DMS79 (cell line): ENCODE data around the gene HEATR1.
"Not testable (repeated sequence)": the region's sequence is repeated elsewhere in the genome, so short reads cannot be mapped to it uniquely, and the experiment has no call there.

Experiments
- DNase-seq: peaks from one replicate; lab custom pipeline; 2025; lab: John Stamatoyannopoulos, UW

Gene HEATR1

DNA sequence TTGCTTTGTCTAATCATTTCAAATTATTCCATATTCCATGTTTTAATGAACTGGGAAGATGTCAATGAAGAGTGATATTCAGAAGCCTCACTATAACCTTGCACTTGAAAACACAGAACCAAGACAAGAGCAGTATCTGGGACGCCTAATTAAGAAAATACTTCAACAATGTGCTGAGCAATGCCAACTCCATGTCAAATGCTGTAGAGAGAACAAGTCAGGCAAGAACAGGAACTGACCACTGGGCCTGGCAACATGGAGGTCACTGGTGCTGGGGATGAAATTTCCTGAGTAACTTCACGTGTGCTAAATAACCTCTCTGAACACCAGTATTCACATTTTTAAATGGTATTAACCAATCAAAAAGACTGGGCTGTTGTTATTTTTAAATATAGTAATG is 22.8 kb downstream of the HEATR1 start:
- DNase-seq: no peak

DNA sequence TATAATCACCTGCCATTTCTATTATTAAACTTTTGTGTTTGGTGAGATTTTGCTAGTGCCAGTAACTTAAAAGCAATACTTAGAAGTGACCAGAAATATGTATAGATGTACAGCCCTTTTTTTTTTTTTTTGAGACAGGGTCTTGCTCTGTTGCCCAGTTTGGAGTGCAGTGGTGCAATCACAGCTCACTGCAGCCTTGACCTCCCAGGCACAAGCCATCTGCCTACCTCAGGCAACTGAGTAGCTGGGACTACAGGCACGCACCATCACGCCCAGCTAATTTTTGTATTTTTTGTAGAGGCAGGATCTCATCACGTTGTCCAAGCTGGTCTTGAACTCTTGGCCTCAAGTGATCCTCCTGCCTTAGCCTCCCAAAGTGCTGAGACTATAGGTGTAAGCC is 23.9 kb downstream of the HEATR1 start:
- not testable (repeated sequence) for DNase-seq

DNA sequence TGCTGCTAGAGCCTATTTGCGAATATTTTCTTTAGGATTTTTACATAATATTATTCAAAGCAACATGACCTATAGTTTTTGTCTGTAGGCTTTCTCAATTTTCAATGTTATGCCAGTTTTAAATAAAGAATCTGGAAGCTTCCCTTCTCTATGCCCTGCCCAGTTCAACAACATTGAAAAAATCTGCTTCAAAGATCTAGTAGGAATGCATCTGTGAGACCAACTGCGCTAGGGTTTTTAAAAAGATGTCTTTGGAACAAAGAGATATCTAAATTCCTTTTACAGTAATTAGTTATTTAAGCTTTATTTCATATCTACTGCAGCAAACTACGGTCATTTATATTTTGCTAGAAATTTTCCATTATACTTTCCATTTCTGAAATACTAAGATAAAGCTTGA is 25.7 kb downstream of the HEATR1 start:
- no peak for DNase-seq

DNA sequence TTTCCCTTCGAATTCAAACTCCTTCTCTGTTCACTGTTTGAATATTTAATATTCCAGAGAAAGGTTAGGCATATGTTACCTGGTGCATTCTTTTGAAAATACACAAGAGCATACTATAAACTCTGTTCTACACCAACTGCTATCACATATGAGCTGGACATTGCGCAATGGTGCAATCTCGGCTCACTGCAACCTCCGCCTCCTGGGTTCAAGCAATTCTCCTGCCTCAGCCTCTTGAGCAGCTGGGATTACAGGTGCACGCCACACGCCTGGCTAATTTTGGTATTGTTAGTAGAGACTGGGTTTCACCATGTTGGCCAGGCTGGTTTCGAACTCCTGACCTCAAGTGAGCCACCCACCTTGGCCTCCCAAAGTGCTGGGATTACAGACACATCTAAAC is 27.3 kb downstream of the HEATR1 start:
- DNase-seq: not testable (repeated sequence)

DNA sequence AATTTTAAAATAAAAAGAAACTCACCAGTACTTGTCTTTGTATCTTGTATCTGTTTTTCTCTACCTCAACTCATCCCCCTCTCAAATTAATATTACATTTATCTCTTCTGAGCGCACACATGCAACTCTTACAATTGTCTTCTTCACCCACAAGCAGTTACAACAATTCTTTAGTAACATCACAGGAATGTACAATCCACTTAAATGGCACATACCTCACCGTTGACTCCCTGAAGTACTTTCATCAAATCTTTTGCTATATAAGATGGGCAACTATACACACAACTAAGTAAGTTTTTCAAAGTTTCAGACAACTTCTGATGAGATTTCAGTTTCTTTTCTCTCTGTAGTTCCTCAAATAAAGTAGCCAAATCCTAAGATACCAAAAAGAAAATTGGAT is 28.3 kb downstream of the HEATR1 start:
- DNase-seq: no peak

DNA sequence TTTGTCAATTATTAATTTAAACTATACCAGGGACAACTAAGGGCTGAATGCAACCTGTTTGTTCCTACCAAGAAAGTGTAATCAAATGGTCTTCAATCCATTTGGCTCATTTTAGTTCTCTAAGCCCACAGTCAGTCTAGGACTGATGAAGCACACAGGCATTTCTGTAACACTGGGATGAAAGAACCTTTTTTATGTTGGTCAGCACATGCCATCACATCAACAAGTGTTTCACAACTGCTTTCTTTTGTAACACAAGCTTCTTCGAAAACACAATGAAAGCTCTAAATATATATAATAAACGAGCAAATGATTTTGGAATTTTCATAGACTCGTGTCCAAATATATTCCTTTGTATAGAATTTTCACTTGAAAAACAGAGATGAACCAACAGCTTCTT is 28.8 kb downstream of the HEATR1 start:
- DNase-seq: no peak

DNA sequence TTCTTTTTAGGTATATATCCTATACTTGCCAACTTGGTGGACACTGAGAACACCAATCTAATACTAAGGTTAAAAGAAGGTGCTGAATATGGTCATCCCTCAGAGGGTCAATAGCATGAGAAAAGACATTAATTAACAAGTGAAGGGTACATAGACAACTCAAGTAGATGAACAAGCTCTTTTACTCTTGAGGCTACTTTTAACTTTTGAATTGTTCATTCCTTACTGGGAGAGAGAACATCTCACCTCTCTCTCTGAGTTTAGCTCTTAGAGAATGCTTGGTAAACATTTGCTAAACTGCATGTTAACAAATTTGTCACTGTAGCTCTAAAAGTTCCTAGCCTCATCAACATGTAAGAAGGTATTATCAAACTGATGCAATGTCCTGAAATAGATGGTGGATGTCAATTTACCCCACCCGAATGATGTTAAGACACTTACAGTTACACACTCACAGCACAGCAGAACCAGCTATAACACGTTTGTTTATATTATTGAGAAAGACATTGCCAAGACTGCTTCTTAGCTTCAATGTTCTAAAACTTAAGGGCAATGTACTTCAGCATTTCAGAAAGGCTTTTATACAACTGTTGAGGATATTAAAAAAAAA is 35.9 kb downstream of the HEATR1 start:
- DNase-seq: no peak

DNA sequence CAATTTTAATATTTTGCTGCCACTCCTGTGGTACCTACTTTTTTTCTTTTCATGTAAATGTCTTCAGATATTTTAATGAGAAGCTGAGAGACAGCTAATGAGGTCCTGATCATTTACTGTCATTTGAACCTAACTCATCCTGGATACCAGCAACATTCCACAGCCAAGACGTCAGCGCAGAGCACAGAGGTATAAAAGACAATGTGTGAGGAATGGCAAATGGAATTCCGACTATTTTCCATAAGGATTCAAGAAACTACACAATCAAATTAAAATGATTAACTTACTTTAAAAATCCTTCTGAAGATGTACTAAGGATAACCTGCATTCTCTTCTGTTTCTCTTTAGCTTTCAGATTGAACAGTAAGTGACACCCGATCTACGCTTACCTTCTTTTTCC is 38.8 kb downstream of the HEATR1 start:
- no peak for DNase-seq

DNA sequence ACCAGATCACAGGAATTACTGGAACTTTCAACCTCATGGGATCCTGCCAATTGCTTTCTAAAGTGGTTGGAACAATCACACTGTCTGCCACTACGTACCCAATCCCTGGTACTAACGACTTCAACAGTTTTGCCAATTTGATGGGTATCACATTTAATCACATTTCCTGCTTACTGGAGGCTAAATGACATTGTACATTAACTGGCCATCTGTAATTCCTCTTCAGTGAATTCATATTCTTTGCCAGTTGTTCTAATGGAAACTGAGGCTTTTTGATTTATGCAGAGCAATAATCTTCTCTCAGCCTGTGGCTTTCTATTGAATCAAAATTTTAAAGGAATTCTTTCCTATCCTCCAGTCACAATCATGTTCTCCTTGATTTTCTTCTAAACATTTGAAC is 42.3 kb downstream of the HEATR1 start:
- no peak for DNase-seq

DNA sequence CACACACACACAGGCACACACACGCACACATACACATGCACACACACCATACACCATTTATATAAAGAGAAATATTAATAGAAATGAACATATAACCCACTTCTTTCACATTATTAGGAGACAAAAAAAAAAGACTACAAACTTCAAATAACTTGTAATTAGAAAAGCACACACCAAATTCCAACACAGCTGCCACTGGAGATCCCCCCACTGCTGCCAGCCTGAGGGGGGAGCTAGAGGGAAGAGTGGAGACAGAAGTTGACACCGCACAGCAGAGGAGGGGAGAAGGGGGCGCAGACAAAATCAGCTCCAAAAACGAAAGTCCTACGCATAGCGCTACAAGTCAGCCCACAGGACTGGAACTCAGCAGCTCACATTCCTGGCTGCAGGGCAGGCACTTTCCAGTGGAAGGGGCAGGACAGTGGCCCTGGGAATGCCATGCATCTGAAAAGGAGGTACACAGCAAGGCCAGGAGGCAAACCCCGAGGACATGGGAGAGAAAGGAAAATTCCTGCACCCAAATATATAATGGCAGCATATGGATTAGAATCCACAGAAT is 44.0 kb downstream of the HEATR1 start:
- DNase-seq: no peak

DNA sequence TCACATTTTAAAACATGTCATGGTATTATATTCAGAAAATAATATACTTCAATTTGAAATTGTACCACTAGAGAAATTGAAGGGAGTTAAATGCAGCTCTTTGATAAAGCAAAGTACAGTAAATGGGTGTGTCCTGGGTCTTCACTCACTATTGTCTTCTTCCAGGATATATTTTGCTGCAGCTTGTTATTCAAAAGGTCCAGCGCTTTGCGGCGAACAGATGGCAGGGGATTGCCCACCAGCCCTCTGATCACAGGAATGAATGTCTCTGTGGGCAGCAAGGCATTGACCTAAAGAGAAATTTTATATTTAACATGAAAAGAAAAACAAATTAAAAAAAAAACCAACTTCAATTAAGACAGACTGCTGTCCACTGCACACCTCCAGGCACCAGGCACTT is 45.5 kb downstream of the HEATR1 start:
- no peak for DNase-seq

DNA sequence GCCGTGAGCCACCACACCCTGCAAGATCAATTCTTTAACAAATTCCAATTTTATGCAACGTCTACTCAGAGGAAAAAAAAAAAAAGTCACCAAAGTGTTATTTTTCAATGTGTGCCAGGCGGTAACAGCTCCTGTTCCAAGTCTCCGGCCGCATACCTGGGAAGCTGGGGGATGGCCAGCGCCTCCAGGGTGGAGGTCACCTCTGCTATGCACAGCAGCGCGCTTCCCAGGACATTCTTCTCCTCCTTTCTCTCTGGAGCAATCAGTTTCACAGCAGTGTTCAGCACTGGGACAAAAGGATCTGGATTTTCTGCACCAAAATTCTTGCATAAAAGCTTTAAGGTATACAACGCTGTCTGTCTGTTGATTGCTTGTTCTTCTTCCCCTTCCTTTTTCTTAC is 46.2 kb downstream of the HEATR1 start:
- no peak for DNase-seq

DNA sequence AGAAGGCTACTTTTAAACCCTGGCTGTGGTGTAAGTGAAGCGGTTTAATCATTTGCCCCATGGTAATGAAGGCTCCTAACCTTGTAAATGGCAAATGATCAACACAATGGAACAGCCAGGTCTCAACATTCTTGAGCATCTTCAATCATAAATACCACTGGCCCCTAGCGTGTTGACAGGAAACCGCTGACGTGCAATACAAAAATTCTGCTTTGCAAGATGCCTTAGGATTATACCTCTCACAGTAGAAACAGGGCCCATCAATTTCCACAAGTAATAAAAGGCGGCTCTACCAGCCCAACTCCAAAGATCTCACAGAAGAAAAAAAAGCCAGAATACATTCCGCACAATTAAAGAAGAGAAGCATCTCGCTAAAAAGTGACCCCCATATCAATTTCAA is 47.7 kb downstream of the HEATR1 start:
- DNase-seq: no peak

DNA sequence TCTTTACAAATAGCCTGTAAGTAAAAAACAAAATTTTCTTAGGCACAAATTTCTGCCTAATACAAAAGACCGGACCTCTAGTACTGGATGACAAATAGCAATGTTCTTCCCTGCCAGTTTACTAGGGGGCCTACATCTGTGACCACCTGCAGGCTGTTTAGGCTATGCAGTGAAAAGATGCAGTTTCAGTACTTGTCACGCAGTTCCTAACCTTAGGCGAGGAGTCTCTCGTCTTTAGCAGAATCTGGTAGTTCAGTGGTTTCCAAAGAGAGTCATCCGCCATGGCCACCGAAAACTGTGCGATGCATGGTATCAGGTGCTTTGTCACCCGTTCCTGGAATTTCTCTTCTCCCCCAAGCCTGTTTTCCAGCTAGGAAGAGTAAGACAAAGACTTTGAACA is 50.9 kb downstream of the HEATR1 start:
- DNase-seq: no peak

DNA sequence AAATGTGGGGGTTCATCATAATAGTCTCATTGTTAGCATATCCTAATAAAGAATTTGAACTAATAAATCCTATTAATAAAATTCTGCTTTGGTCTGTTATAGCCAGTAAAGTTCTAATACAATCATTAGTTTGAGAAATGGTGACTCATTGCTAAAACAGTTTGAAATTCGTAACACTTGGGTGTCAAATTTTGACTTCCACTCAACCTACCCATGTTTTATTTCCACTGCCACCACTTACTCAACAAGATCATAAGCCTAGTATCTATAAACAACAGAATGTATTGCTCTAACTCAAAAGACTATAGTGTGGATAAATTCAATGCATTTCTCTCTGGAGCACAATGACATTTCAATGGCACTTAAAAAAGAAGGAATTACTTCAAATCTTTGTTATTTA is 51.4 kb downstream of the HEATR1 start:
- DNase-seq: no peak

DNA sequence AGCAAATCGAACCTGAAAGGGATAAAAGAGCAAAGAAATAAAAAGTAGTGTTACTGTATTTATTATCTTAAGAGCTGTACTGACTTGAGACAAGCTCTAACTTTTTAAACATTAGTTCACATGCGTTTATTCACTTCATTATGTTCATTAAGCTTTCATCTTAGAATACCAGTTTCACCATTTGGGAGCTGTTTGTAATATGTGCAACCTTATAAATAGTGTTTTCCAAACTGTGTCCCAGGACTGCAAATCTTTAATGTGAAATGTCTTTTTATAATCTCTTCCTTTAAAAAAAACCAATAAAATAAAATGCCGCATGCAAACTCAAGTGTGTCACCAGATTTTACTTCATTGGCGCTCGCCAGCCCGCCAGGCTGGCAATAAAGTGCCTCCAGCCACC is 52.2 kb downstream of the HEATR1 start:
- DNase-seq: no peak

DNA sequence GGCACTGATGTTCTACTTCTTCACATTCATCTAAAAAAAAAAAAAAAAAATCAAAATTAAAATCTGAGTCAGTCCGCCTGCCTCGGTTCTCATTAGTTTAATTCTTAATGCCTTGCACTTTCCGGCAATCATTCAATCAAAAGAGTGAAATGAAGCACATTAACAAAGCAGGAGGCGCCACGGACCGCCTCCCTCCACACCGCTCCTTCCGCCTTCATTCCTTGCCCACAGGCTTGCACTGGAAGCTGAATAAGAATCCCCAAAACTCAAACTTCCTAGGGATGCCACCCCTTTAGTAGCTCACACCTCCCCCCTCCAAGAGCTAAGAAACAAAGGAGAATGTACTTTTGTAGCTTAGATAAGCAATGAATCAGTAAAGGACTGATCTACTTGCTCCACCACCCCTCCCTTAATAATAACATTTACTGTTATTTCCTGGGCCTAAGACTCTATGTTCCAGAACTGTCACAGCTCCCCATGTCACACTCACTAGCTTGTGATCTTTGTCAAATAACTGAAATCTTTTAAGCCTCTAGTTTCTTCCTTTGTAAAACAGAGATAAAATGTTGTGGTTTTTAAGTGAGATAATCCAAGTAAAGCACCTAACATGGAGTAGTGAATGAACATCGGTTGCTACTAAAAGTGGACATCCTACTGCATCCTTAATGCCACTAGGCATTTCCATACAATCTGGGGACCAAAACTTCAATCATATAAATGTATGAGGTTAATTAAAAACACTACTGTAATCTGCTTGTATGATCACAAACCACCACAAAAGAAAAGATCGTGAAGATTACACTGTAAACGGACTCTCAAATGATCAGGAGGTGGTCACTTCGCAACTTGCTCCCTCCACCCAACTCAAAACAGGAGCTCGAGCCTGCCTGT is 53.1 kb downstream of the HEATR1 start:
- DNase-seq: no peak

DNA sequence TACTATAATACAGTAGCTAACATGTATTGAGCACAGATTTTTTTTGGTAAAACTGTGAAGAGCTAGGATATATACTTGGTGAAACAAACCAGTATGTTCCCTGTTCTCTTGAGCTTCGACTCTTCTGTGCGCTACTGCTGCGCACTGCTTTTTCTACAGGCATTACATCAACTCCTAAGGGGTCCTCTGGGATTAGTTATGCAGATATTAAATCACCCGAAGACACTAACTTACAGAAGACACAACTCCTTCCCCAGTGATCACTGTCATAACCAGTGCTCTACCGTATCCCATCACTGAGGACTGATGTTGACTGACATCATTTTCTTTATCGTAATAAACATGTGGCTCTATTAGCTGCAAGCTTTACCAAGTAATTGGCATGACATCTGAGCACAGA is 55.9 kb downstream of the HEATR1 start:
- DNase-seq: no peak

DNA sequence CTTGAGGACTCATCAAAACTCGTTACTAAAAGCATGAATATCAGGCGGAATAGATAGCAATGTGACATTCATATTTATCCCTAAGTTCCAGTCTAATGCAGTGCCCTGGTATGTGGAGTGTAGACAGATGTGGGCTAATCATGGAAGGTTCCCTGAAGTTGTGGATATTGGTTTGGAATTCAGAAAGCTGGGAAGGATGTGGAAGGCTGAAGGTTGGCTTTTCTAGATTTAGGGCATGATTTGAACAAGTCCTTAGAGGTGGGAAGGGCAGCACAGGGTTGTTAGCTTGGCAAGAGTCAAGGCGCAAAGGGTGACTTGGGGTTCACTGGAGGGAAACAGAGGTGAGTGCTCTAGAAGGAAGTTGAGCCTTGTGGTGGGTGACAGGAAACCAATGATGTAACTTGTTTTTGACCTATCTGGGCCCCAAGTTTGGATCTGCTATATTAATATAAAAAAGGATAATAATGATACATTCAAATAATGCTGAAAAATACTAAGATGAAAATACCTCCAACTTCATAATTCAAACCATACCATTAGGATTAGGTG is 58.6 kb downstream of the HEATR1 start:
- DNase-seq: no peak

DNA sequence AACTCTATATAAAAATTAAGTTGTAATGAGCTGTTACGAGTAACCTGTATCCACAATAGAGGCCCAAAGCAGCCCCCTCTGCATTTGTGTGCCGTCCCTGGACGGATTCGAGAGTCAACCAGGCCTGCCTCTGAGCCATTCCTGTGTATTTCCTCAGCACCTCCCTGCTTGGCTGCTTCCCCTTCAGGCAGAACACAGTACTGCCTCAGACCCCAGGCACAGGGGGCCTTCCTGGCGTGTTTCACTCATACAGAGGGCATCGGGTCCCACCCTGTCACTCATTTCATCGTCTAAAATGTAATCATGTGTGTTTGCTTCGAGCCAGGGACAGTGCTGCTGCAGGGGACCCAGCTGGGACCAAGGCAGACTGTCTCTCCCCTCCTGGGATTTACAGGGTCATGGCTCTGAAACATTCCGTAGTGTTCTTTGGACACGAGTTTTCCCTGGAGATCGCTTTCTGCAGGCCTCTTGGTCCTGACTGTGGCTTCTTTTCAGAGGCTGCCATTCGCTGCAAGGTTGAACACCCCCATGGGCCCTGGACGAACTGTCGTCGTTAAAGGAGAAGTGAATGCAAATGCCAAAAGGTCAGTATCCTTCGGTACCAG is 61.1 kb downstream of the HEATR1 start:
- DNase-seq: no peak

DNA sequence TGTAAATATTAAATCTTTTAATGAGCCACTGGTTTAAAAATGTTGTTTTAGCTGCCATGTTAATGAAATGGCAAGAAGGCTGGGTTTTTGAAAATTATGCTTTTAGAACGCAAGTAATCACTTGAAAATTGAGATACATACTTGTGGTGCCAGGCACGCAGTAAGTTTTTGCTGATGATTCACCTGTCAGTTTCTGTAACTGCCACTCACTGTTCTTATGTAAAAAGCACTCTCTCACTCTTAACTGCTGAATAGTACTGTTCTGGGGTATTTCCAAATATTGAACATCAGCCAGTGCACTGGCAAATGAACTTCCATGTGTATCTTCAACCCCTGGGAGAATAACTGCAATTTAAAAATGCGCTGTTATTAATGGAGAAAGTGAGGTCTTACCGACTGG is 62.6 kb downstream of the HEATR1 start:
- DNase-seq: no peak

DNA sequence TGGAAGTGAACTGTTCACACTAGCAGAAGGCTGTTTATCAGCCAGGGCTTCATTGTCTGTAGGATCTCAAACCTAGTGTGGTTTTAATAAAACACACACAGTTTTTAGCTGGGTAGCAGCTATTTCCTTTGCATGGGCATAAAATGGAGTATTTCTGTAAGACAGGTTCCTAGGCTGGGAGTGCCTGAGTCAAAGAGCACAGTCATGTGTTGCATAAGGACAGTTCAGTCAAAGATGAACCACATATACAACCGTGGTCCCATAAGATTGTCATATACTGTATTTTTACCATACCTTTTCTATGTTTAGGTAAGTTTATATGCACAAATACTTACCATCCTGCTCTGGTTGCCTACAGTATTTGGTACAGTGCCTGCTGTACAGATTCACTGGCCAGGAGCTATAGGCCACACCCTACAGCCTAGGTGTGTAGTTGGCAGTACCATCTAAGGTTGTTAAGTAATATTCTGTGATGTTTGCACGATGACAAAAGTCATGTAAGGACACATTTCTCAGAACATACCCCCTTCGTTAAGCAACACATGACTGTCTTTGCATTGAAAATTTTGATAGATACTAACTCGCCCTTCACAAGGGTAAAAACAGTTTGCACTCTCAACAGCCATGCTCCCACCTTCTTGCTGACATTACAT is 63.4 kb downstream of the HEATR1 start:
- DNase-seq: no peak
